Measurements from ENCODE around the gene THPO.

GRCh38 chr3:184351511-184352148 lies 26.4 kb downstream of the THPO start:
- TF ChIP-seq, protein P1, sequence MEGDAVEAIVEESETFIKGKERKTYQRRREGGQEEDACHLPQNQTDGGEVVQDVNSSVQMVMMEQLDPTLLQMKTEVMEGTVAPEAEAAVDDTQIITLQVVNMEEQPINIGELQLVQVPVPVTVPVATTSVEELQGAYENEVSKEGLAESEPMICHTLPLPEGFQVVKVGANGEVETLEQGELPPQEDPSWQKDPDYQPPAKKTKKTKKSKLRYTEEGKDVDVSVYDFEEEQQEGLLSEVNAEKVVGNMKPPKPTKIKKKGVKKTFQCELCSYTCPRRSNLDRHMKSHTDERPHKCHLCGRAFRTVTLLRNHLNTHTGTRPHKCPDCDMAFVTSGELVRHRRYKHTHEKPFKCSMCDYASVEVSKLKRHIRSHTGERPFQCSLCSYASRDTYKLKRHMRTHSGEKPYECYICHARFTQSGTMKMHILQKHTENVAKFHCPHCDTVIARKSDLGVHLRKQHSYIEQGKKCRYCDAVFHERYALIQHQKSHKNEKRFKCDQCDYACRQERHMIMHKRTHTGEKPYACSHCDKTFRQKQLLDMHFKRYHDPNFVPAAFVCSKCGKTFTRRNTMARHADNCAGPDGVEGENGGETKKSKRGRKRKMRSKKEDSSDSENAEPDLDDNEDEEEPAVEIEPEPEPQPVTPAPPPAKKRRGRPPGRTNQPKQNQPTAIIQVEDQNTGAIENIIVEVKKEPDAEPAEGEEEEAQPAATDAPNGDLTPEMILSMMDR (IDR thresholded peaks at IDR 0.05; ENCODE audit: low read length) = no peak
- TF ChIP-seq EZH2 (optimal IDR thresholded peaks at IDR 0.05; ENCODE audit: low read depth, low read length) = no peak
- no peak for TF ChIP-seq EZH2phosphoT487 (IDR thresholded peaks at IDR 0.05; ENCODE audit: low read length)

Data from MM.1S (cell line).